ENCODE data around the gene TRAF6.

The TRAF6 gene

DNA sequence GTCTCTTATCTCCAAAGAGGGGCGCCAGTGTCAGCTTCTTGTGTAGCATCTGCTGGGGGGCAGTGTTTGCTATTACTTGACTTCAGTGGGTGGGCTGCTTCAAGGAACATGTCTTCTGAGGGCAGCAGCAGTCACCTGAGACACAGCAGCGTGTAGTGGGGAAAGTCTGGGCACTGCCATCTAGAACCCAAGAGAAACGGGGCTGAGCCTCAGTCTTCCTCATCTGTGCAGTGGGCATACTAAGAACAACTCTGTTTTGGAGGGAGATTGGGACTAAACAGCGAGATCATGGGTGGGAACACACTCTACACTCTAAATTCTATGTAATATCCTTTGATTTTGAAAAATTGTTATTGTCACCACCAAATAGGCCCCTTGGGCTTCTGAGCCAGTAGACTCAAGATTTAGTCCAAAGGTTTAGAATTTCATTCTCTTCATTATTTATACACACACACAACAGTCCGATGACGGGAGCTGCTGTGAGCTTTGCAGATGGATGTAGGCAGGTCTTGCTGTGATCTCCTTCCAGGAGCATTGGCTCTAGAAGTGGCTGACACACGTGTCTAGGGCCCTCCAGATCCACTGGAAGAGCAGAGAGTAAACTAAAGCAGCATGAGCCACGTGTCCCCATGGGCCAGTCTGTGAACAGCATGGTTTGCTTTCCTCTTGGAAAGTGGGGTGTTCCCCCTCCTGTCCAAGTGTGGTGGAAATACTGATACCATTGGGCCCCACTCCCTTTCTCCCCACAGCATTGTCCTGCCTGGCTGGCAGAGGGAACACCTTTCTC lies 51.8 kb downstream of the TRAF6 start:
- DNase-seq (ENCODE audit: low read depth): no peak

DNA sequence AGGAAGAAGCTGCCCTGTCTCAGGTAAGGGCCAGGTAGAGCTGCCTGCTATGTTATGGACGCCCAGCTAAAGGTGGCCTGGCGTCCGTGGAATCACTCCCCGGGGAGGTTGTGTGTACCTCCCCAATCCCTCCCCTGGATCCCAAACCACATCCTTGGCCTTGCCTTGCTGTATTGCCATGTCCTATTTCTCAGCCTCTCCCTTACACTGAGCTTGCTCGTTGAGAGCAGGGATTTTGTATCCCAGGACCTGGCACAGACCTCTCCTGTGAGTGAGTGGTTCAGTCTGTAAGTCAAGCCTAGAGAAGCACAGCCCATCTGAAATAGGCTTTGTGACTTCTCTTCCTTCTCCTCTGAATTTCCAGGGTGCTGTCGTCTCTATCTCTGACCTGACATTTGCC lies 53.9 kb downstream of the TRAF6 start:
- DNase-seq (ENCODE audit: low read depth): no peak

DNA sequence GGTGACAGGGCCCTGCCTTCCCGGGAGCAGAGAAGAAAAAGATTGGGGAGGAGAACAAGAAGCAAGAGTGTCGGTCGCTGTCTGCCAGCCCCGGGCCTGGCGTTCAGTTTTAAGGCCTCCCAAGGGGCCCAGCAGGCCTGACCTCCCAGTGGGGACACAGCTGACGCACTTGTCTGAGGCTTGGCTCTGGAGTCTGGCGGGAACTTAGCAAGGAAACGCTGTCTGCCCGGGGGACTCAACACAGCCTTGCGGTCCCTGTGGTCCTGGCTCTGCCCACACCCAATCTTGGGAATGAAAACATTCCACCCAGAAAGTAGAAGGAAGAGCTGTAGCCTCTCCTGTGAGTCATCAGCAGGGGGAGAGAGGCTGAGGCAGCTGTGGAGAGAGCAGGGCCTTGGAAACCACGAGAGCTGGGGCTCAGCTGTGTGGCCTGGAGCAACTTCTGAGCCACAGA lies 54.4 kb downstream of the TRAF6 start:
- DNase-seq (ENCODE audit: low read depth): peak; percentile 98

DNA sequence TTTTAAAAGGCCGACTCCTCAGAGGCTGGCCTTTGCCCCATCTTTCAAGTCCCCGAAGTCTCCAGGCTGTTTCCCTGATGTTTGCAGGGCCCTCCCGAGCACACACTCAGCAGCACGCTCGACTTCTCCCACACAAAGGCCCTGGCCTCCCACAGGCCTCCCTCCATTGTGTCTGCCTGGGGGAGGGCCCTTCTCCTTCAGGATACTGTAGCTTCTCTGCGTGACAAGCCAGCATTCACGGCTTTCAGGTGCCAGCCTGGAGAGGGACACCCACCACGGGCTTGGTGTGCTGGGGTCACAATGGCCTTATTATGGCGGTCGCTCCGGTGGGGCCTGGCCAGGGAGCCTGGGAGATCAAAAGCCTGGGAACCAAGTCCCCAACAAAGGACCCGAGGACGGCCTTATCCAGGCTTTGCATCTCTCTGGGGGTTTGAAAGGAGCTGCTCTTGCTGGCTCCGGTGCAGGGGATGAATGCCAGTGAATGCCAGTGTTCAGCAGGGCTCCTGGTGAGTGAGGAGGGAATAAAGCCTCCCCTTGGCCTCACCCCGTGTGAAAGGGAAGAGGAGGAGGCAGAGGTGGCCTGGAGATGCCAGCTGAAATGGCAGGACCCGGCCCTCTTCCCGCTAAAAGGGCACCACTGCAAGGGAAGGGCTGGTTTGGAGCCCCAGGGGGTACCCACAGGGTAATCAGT lies 55.0 kb downstream of the TRAF6 start:
- DNase-seq (ENCODE audit: low read depth): peak; percentile 14

DNA sequence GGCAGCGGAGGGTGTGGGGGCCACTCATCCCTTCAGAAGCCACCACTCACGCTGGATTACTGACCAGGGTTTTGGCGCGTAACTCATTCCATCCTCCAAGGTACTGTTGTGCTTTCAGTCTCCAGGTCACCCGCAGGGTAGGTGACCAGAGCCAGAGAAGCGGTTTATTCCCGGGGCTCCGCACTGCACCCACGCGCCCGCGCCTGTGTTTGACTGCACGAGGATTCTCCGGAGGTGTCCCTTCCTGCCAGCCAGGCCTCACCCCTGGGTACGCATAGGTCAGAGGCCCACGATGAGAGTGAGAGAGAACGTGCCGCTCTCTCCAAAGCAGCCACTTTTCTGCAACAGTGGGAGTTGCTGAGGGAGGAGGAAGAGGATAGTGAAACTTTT lies 55.5 kb downstream of the TRAF6 start:
- DNase-seq (ENCODE audit: low read depth): no peak

DNA sequence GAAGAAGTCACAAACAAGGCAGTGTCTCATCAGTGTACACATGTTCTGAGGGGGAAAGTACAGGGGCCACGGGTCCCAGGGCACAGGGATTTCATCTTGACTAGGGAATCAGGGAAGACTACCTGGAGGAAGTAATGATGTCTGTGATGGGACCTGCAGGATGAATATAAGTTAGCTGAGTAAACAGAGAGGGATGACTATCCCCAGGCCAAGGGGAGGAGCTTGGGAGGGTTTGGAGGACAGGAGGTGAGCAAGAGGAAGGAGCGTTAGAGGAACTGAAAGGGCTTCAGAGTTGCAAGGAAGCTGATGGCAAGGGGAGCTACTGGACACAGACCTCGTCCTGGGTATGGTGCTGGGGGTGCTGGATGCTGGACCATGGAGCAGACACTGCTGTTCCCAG lies 56.4 kb downstream of the TRAF6 start:
- DNase-seq (ENCODE audit: low read depth): peak; percentile 78

DNA sequence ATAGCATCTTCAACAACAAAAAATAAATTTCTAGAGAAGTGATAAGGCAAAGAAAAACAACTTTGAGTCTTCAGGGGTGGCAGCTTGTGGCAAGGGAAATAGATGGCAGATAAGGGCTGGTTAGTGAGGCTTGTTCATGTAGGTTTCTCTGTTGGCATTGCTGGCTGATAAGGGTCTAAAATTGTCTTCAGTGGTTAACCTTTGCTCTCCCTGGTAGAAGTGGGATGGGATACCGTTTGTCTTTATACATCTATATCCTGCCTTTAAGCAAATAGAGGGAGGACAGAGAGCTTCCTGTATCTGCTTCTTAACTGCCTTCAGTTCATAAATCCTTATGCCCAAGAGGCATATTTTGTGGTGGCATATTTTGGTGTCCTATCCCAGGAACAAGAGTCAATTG lies 57.1 kb downstream of the TRAF6 start:
- peak; percentile 20 for DNase-seq (ENCODE audit: low read depth)

DNA sequence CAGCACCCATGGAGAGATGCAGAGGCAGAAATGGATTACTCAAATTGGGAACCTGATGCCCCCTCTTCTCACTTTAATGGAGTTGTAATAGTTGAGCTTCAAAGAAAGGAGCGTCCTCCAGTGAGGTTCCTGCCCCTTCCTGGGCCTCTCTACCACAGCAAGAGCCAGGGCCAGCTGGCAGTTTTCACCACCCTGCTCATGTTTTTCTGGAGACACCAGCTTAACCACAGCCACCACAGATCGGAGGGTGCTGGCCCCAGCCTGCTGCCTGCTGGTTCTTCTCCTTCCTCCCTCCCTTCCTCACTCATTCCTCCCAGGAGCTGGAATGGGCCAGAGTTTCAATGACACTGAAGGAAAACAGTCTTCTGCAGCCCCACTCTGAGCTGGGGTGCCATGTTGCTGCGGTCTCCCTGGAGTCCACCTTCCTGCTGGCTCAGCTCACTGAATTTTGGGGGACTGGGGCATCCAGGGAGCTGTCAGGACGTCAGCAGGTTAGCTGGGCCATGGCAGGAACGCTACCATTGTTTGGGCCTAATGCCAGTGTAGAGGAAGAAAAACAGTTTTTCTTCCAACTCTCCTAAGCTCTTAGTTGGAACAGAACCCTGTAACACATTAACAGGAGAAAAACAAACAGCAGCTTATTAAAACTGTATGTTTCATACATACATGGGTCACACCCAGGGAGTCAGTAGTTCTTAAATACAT lies 57.7 kb downstream of the TRAF6 start:
- no peak for DNase-seq (ENCODE audit: low read depth)

DNA sequence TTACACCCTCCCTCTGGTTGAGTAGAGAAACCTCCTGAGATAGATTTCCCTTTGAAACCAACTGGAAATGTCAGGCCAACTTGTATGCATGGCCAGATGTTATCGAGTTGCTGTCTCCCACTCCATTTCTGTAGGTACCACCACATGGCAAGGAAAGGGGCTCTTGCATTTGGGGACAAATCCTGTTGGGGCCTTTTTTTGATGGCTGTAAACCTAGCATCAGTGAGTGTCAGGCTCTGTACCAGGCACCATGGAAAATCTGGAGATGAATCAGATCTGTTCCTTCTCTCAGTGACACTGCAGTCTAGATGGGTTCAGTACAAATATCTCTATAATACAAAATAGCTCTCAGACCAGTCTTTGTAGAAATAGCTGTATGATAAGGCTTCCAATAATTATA lies 58.4 kb downstream of the TRAF6 start:
- no peak for DNase-seq (ENCODE audit: low read depth)

DNA sequence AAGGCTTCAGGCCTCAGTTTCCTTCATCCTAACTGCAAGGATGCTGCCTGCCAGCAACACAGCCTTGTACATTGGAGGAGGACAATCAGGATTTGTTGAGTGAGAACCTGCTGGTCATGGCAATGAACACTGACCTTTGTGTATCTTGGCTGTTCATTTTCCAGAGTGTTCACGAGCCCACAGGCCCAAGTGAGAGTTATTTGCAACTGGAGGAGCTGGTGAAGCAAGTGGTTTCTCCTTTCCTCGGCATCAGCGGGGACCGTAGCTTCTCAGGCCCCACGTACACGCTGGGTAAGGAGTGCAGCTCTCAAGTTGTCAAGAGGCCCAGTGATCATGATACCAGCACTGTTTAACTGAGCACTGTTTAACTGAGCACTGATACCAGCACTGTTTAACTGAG lies 59.0 kb downstream of the TRAF6 start:
- DNase-seq (ENCODE audit: low read depth): no peak

DNA sequence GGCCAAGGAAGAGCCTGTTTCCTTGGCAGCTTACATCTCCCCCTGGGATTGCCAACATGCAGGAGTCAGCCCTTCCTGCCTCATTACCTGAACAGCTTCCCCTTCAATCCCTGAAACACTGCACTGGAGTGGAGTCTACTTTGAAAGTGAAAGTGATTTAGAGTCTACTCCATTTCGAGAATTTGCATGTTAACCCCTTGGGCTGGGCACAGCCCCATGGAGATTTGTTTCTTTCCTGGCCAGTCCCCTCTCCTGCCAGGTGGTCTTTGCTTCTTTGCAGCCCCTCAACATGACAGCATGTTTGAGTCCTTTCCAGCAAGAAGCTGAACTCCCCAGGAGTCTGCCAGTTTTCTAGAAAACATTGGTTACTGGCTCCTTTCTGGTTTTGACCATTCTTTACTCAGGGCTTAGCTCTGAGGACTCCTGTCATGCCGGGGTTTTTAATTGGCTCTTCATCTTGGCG lies 59.9 kb downstream of the TRAF6 start:
- DNase-seq (ENCODE audit: low read depth): no peak

DNA sequence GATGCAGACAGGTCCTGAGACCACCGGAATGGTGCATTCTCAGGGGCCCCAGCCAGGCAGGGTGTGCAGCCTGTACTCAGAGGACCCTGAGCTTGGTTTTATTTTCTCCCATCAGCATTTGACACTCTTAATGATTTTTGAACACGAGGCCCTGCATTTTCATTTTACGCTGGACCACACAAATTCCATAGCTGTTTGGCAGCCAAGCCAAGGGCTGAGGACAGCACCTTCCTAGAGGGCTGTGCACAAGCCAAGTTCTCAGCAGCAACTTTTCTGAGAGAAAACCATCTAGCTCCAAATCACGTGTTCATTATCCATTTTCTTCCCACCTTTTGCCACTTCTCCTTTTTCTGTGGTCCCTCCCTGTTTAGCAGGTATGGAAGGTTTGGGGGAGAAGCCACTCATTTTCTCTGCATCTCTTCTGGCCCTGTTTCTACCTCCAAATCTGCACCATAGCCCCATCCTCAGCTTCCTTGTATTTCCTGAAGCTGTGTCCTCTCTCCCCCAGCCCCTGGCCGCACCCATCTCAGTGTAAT lies 60.4 kb downstream of the TRAF6 start:
- no peak for DNase-seq (ENCODE audit: low read depth)

DNA sequence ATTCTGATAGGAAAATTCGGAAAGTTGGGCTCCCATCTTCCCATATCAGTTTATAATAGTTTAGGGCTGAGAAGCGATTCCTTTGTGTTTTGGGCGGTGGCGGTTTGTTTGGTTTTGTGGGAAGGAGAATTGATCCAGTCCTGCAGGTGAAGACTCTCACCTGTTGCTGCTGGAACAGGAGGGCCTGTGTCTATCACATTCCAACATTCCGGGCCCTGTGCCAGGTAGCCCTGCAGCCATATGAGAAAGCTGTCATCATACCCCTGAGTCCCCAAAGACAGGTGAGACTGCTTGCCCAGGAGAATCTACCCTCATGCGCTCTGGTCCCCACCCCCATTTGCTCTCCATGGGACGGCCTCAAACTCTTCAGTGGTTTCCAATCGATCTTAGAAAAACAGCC lies 62.1 kb downstream of the TRAF6 start:
- no peak for DNase-seq (ENCODE audit: low read depth)

DNA sequence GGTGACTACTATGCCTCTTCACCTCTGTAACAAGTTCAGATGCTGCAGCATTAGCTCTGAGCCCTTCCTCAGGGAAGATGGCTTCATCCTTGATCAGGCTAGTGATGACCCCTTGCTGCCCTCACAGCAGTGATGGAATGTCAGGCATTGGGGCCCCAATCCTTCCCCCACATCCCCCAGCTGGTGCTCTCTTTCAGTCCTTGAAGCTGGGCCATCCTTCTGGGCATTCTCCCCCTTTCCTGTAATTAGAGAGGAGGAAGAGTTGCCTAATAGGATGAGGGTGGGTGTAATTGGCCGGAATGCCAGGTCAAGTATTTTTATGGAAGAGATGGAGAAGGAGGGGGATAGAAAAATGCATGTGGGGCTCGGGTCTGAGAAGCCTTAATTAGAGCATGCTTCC lies 62.6 kb downstream of the TRAF6 start:
- no peak for DNase-seq (ENCODE audit: low read depth)

DNA sequence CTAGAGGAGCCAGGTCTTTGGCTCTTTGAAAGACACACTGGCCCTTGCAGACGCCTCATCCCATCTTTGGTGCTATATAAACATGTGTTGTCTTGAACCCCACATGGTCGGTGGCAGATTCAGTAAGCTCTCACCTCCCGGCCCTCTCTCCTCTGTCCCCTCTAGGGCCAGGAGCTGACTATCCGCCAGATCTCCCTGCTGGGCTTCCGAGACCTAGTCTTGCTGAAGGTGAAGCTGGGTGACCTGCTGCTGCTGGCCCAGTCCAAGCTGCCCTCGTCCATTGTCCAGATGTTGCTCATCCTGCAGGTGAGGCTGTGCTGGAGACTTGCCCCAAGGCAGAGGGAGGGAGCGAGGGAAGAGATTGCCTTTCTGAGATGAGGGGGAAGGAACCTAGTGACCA lies 63.9 kb downstream of the TRAF6 start:
- no peak for DNase-seq (ENCODE audit: low read depth)

DNA sequence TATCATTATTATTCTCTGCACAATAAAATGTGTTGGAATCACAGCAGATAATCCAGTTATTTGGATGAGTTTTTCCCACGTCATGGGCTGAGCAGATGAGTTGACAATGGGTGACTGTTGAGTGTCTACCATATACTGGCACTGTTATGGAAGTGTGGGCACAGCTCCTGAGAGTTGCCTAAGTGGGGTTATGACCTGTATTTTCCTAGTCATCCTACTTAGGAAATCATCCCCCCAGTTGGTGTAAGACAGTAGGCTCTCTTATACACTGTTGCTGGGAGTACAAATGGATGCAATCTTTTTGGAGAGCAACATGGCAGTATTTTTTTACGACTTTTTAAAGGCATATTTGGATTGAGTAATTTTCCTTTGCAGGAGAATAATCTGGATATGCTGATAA lies 66.4 kb downstream of the TRAF6 start:
- no peak for DNase-seq (ENCODE audit: low read depth)

DNA sequence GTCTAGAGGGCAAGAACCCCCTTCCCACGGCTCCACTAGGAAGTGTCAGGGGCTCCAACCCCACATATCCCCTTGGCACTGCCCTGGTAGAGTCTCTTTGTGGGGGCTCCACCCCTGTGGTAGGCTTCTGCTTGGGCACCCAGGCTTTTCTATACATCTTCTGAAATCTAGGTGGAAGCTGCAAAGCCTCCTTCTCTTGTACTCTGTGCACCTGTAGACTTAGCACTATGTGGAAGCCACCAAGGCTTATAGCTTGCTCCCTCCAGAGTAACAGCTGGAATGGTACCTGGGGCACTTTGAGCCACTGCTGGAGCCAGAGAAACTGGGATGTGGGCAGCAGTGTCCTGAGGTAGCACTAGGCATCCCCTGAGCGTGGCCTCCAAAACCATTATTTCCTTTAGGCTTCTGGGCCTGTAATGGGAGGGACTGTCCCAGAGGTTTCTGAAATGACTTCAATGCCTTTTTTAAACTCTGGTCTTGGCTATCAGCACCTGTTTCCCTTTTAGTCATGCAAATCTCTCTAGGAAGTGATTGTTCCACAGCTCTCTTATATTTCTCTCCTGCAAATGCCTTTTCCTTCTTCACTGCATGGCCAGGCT lies 68.4 kb downstream of the TRAF6 start:
- DNase-seq (ENCODE audit: low read depth): no peak

DNA sequence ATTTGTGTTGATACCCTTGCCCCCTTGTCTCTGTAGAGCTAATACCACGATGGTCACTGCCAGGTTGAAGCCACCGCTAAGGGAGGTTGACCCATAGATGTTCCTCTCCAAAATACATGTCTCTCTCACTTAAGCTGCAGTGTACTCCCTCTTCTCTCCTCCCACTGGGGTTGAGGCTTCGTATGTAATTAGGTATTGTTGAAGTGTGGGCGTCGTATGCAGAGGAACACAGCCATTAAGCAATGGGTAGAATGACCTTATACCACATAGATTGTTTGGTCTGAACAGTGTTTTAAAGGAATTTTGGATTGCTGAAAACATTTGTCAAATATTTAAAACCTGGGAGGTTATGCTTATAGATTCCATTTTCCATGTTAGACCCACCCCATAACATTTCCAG lies 71.9 kb downstream of the TRAF6 start:
- DNase-seq (ENCODE audit: low read depth): no peak

DNA sequence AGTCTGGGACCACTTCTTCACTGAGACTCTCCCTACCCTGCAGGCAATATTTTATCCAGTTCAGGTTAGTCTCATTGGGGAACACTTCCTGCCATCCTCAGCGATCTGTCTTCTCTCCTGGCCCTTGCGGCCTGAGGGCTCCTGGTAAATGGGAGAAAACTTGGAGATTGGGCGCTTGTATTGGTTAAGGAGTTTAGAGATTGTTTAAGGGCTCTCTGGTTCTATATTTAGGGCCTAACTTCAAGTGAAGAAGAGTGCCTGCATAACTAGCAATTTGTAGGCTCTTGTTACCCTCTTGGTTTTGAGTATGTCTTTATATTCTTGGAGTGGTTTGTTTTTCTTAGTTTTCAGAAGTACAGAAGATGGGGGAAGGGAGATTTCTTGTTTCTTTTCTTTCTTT lies 72.7 kb downstream of the TRAF6 start:
- DNase-seq (ENCODE audit: low read depth): no peak

All from ELR (cell line).